ENCODE data around the gene RPA1. TPM values are rescaled to one million over a fixed set of nuclear protein-coding genes. Genes with fewer than 3 reads are reported as not detected.

RPA1 gene
- total RNA-seq, 1 donor from 2014 or later = 68.8 TPM

DNA sequence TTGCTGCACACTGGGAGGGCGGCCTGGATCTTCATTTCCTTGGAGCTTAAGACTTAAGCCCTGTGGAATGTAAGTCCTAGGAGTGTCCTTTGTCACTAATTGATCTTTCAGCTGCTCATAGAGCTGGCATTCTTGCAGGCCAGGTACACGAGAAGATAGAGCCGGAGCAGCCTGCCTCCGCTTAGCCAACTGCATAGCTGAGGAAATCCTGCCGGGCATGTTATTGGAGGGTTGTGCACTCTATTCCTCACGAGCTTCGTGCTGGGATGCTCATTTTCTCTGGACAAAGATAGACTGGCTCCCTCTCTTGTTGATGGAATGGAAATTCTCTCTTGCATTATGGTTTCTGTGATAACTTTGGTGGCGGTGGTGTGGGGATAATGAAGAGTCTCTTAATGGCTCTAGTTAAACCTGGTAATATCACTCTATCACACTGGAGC lies 76.9 kb downstream of the RPA1 start:
- H3K4me1 Mint-ChIP-seq (ENCODE audit: low read depth, unreplicated experiment) = peaks cover 6% of the 10 kb centered on the region
- H3K36me3 Mint-ChIP-seq (ENCODE audit: low read depth, unreplicated experiment) = no peaks in the 10 kb centered on the region
- no peak overlapping the region for H3K4me3 Mint-ChIP-seq (ENCODE audit: unreplicated experiment)
- Histone ChIP-seq H4K20me1 (ENCODE audit: insufficient read depth, low read length) (no peaks in the 10 kb centered on the region), H3K79me2 (ENCODE audit: insufficient read depth, low read length) (no peaks in the 10 kb centered on the region), H3K9me3 (ENCODE audit: insufficient read depth, low read depth, low read length) (no peaks in the 10 kb centered on the region), H3K4me2 (ENCODE audit: low read length) (no peak overlapping the region), H3K4me1 (ENCODE audit: insufficient read depth, low read length) (peaks cover 11% of the 10 kb centered on the region), H3K27me3 (ENCODE audit: insufficient read depth, low read length) (peaks cover 48% of the 10 kb centered on the region), H3K9ac (ENCODE audit: low read length) (no peak overlapping the region), H3K27ac (ENCODE audit: low read depth, low read length) (no peak overlapping the region), H3K36me3 (ENCODE audit: insufficient read depth, low read length) (no peaks in the 10 kb centered on the region), H2AFZ (ENCODE audit: low read depth, low read length) (no peak overlapping the region), H3K4me3 (ENCODE audit: insufficient read depth, low read depth, low read length) (no peak overlapping the region)
- H3K27ac Mint-ChIP-seq (ENCODE audit: unreplicated experiment) = no peak overlapping the region
- no peak for TF ChIP-seq EZH2 (IDR thresholded peaks at IDR 0.05; ENCODE audit: insufficient read depth, low read length)
- TF ChIP-seq, protein P1, sequence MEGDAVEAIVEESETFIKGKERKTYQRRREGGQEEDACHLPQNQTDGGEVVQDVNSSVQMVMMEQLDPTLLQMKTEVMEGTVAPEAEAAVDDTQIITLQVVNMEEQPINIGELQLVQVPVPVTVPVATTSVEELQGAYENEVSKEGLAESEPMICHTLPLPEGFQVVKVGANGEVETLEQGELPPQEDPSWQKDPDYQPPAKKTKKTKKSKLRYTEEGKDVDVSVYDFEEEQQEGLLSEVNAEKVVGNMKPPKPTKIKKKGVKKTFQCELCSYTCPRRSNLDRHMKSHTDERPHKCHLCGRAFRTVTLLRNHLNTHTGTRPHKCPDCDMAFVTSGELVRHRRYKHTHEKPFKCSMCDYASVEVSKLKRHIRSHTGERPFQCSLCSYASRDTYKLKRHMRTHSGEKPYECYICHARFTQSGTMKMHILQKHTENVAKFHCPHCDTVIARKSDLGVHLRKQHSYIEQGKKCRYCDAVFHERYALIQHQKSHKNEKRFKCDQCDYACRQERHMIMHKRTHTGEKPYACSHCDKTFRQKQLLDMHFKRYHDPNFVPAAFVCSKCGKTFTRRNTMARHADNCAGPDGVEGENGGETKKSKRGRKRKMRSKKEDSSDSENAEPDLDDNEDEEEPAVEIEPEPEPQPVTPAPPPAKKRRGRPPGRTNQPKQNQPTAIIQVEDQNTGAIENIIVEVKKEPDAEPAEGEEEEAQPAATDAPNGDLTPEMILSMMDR (IDR thresholded peaks at IDR 0.05; ENCODE audit: insufficient read depth, low read depth, low read length) = no peak
- DNase-seq (ENCODE audit: low read depth) (no peak), FAIRE-seq (no peak)
- H3K9me3 Mint-ChIP-seq (ENCODE audit: unreplicated experiment) = no peaks in the 10 kb centered on the region
- peaks cover 55% of the 10 kb centered on the region for H3K27me3 Mint-ChIP-seq (ENCODE audit: low read depth, unreplicated experiment)

DNA sequence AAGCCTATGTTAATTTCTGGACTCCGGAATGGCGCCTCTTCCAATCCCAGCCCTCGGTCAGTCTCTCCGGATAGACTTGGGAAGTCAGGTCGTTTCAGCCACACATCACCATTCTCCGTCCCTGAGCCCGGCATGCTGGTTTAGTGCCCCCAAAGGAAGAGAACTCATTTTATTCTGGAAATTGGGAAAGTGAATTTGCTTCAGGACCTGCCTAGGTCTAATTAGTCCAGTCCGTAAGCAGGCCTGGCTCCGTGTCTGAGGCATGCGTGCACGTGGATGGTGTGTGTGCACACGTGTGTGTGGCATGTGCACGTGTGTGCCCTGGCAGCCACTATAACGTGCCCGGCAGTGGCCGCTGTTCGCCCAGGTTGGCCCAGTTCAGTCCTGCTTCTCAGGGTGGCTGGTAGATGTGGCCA lies 77.4 kb downstream of the RPA1 start:
- H2AFZ ChIP-seq (ENCODE audit: low read depth, low read length) = no peak overlapping the region
- no peaks in the 10 kb centered on the region for H4K20me1 ChIP-seq (ENCODE audit: insufficient read depth, low read length)
- Mint-ChIP-seq H3K27me3 (ENCODE audit: low read depth, unreplicated experiment) (peaks cover 60% of the 10 kb centered on the region), H3K27ac (ENCODE audit: unreplicated experiment) (no peak overlapping the region), H3K36me3 (ENCODE audit: low read depth, unreplicated experiment) (no peaks in the 10 kb centered on the region), H3K4me1 (ENCODE audit: low read depth, unreplicated experiment) (peaks cover 6% of the 10 kb centered on the region), H3K4me3 (ENCODE audit: unreplicated experiment) (no peak overlapping the region), H3K9me3 (ENCODE audit: unreplicated experiment) (no peaks in the 10 kb centered on the region)
- no peak overlapping the region for H3K27ac ChIP-seq (ENCODE audit: low read depth, low read length)
- no peak overlapping the region for H3K9ac ChIP-seq (ENCODE audit: low read length)
- H3K4me3 ChIP-seq (ENCODE audit: insufficient read depth, low read depth, low read length) = no peak overlapping the region
- no peaks in the 10 kb centered on the region for H3K36me3 ChIP-seq (ENCODE audit: insufficient read depth, low read length)
- H3K79me2 ChIP-seq (ENCODE audit: insufficient read depth, low read length) = no peaks in the 10 kb centered on the region
- peaks cover 11% of the 10 kb centered on the region for H3K4me1 ChIP-seq (ENCODE audit: insufficient read depth, low read length)
- no peaks in the 10 kb centered on the region for H3K9me3 ChIP-seq (ENCODE audit: insufficient read depth, low read depth, low read length)
- DNase-seq (ENCODE audit: low read depth) (no peak), FAIRE-seq (no peak)
- no peak for TF ChIP-seq EZH2 (IDR thresholded peaks at IDR 0.05; ENCODE audit: insufficient read depth, low read length)
- TF ChIP-seq, protein P1 (IDR thresholded peaks at IDR 0.05; ENCODE audit: insufficient read depth, low read depth, low read length) = no peak
- H3K27me3 ChIP-seq (ENCODE audit: insufficient read depth, low read length) = peaks cover 53% of the 10 kb centered on the region
- no peak overlapping the region for H3K4me2 ChIP-seq (ENCODE audit: low read length)

DNA sequence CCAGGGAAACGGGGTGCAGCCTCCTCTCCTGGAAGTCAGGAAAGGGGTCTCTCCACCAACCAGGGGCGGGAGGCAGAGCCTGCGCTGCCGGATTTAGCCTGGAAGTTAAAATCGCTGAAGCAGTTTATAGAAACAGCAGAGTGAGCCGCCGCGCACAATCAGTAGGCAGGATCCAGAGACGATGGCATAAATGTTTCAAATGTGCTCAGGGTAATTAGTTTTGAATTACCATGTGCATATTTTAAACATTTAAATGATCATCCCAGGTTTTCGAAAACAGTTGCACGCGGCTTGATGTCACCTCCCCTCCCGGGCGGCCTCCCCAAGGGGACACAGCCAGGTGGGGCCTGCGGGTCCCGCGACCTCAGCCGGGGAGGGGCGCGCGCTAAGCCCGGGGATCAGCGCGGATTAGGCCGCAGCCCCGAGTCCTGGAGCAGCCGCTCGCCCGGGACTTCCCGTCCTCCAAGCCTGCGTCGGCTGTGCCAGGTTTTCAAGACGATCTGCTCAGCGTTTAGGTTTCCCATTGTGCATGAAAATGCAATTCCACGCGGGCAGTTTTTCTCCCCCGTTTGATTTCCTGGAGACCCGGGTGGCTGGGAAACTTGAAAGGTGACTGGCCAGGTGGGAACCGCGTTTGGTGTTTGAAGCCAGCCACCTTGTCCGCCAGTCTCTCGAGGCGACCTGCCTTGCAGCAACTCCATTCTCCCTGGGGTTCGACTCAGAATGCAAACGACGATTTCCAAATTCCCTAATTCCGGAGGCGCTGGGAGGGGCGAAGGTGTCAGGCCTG lies 78.3 kb downstream of the RPA1 start:
- H3K4me1 Mint-ChIP-seq (ENCODE audit: low read depth, unreplicated experiment) = peaks cover 6% of the 10 kb centered on the region
- Histone ChIP-seq H3K36me3 (ENCODE audit: insufficient read depth, low read length) (no peaks in the 10 kb centered on the region), H3K4me2 (ENCODE audit: low read length) (peak overlapping the region; percentile 85), H4K20me1 (ENCODE audit: insufficient read depth, low read length) (no peaks in the 10 kb centered on the region), H3K27ac (ENCODE audit: low read depth, low read length) (no peak overlapping the region), H3K4me1 (ENCODE audit: insufficient read depth, low read length) (peaks cover 11% of the 10 kb centered on the region), H2AFZ (ENCODE audit: low read depth, low read length) (peak overlapping the region; percentile 62), H3K79me2 (ENCODE audit: insufficient read depth, low read length) (no peaks in the 10 kb centered on the region), H3K9me3 (ENCODE audit: insufficient read depth, low read depth, low read length) (no peaks in the 10 kb centered on the region), H3K27me3 (ENCODE audit: insufficient read depth, low read length) (peaks cover 59% of the 10 kb centered on the region), H3K9ac (ENCODE audit: low read length) (peak overlapping the region; percentile 10), H3K4me3 (ENCODE audit: insufficient read depth, low read depth, low read length) (peak overlapping the region; percentile 48)
- H3K36me3 Mint-ChIP-seq (ENCODE audit: low read depth, unreplicated experiment) = no peaks in the 10 kb centered on the region
- H3K9me3 Mint-ChIP-seq (ENCODE audit: unreplicated experiment) = no peaks in the 10 kb centered on the region
- H3K27ac Mint-ChIP-seq (ENCODE audit: unreplicated experiment) = no peak overlapping the region
- FAIRE-seq = no peak
- peak; percentile 57 for TF ChIP-seq EZH2 (IDR thresholded peaks at IDR 0.05; ENCODE audit: insufficient read depth, low read length)
- TF ChIP-seq, protein P1 (IDR thresholded peaks at IDR 0.05; ENCODE audit: insufficient read depth, low read depth, low read length) = no peak
- H3K27me3 Mint-ChIP-seq (ENCODE audit: low read depth, unreplicated experiment) = peaks cover 67% of the 10 kb centered on the region
- DNase-seq (ENCODE audit: low read depth) = peak; percentile 25
- no peak overlapping the region for H3K4me3 Mint-ChIP-seq (ENCODE audit: unreplicated experiment)

Measured in astrocyte (in vitro differentiated cells and primary cell).